ENCODE data around the gene PAK4.

PAK4 gene

DNA sequence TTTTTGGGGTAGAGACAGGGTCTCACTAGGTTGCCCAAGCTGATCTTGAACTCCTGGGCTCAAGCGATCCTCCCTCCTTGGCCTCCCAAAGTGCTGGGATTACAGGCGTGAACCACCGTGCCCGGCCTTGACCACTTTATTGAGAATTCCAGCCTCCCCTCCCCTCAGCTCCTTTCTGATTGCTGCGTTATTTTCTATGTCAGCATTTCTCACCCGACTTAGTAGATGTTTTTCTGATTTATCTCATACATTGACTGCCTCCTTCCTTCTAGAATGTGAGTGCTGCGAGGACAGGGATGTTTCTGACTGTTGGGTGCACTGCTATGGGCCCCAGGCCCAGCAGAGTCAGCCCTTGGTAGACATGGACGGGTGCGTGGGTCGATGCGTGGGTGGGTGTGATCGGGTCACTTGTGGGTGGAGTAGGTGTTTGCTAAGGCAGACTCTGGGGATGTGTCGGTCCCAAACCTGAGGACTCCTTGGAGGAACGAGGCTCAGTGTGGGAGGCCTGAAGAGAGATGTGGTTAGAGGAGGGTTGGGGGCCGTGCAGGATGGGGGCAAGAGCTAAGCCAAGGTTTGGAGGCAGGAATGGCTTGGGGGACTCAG, 37.0 kb downstream of the PAK4 start:
- H3K27ac ChIP-seq (ENCODE audit: low read depth, low read length) = no peak overlapping the region
- no peaks in the 10 kb centered on the region for H3K36me3 ChIP-seq (ENCODE audit: low read length)
- no peaks in the 10 kb centered on the region for H3K9me2 ChIP-seq (replicated peaks; ENCODE audit: insufficient read depth, low read length)
- no peak overlapping the region for H3K9ac ChIP-seq (ENCODE audit: low read length)
- H3K4me2 ChIP-seq (ENCODE audit: low read depth, low read length, poor library complexity, severe bottlenecking) = no peak overlapping the region
- H3F3A ChIP-seq (ENCODE audit: insufficient read depth) = no peaks in the 10 kb centered on the region
- no peaks in the 10 kb centered on the region for H4K20me1 ChIP-seq (ENCODE audit: low read depth, low read length)
- no peak overlapping the region for H2AFZ ChIP-seq (ENCODE audit: low read depth, low read length, severe bottlenecking)
- no peak overlapping the region for H3K4me3 ChIP-seq (ENCODE audit: insufficient read depth, low read length, poor library complexity, severe bottlenecking)
- H3K27me3 ChIP-seq (ENCODE audit: low read length) = no peaks in the 10 kb centered on the region
- TF ChIP-seq, protein P1, sequence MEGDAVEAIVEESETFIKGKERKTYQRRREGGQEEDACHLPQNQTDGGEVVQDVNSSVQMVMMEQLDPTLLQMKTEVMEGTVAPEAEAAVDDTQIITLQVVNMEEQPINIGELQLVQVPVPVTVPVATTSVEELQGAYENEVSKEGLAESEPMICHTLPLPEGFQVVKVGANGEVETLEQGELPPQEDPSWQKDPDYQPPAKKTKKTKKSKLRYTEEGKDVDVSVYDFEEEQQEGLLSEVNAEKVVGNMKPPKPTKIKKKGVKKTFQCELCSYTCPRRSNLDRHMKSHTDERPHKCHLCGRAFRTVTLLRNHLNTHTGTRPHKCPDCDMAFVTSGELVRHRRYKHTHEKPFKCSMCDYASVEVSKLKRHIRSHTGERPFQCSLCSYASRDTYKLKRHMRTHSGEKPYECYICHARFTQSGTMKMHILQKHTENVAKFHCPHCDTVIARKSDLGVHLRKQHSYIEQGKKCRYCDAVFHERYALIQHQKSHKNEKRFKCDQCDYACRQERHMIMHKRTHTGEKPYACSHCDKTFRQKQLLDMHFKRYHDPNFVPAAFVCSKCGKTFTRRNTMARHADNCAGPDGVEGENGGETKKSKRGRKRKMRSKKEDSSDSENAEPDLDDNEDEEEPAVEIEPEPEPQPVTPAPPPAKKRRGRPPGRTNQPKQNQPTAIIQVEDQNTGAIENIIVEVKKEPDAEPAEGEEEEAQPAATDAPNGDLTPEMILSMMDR (IDR thresholded peaks at IDR 0.05; ENCODE audit: insufficient read depth, low read length, poor library complexity, severe bottlenecking) = no peak
- TF ChIP-seq EZH2phosphoT487 (conservative IDR thresholded peaks at IDR 0.05; ENCODE audit: low read length) = no peak
- H3K79me2 ChIP-seq (ENCODE audit: insufficient read depth, low read length) = no peaks in the 10 kb centered on the region
- H3K9me3 ChIP-seq (ENCODE audit: insufficient read depth, low read length) = no peaks in the 10 kb centered on the region

DNA sequence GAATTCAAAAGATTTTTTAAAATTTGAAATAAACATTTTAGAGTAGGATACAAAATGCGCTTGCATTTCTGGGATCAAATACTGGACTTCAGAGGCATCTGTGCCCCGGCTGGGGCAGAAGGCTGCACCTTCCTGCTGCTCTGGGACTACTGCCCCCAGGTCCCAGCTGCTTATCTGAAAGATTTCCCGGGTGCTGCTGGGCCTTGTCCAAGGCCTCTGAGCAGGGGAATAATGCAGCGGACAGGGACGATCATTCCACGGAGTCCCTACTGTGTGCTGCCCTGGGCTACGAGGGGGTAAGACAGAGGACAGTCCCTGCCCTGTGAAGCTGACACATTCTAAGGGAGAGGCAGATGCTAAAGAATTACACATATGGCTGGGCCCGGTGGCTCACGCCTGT, 38.0 kb downstream of the PAK4 start:
- no peaks in the 10 kb centered on the region for H3F3A ChIP-seq (ENCODE audit: insufficient read depth)
- H3K4me2 ChIP-seq (ENCODE audit: low read depth, low read length, poor library complexity, severe bottlenecking) = no peak overlapping the region
- H2AFZ ChIP-seq (ENCODE audit: low read depth, low read length, severe bottlenecking) = no peak overlapping the region
- H3K36me3 ChIP-seq (ENCODE audit: low read length) = no peaks in the 10 kb centered on the region
- H3K27ac ChIP-seq (ENCODE audit: low read depth, low read length) = no peak overlapping the region
- no peaks in the 10 kb centered on the region for H3K27me3 ChIP-seq (ENCODE audit: low read length)
- no peak overlapping the region for H3K9ac ChIP-seq (ENCODE audit: low read length)
- no peaks in the 10 kb centered on the region for H3K79me2 ChIP-seq (ENCODE audit: insufficient read depth, low read length)
- no peak overlapping the region for H3K4me3 ChIP-seq (ENCODE audit: insufficient read depth, low read length, poor library complexity, severe bottlenecking)
- TF ChIP-seq, protein P1 (IDR thresholded peaks at IDR 0.05; ENCODE audit: insufficient read depth, low read length, poor library complexity, severe bottlenecking) = no peak
- no peak for TF ChIP-seq EZH2phosphoT487 (conservative IDR thresholded peaks at IDR 0.05; ENCODE audit: low read length)
- no peaks in the 10 kb centered on the region for H3K9me2 ChIP-seq (replicated peaks; ENCODE audit: insufficient read depth, low read length)
- H3K9me3 ChIP-seq (ENCODE audit: insufficient read depth, low read length) = no peaks in the 10 kb centered on the region
- H4K20me1 ChIP-seq (ENCODE audit: low read depth, low read length) = no peaks in the 10 kb centered on the region

DNA sequence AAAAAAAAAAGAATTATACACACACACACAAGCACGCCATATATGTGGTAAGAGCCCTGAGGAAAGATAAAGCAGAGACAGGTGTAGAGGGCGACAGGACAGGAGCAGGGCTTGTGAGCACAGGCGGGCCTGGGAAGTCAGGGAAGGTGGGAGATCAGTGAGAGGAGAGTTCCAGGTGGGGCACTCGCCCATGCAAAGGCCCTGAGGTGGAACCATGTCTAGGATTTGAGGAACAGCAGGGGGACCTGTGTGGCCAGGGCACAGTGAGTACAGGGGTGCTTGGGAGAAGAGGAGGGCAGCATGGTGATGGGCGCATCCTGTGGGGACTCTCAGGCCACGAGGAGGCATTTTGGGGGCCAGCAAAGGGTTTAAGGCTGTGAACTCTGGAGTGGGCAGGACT, 38.7 kb downstream of the PAK4 start:
- H3K4me3 ChIP-seq (ENCODE audit: insufficient read depth, low read length, poor library complexity, severe bottlenecking) = no peak overlapping the region
- no peak overlapping the region for H3K27ac ChIP-seq (ENCODE audit: low read depth, low read length)
- H4K20me1 ChIP-seq (ENCODE audit: low read depth, low read length) = no peaks in the 10 kb centered on the region
- no peak overlapping the region for H3K4me2 ChIP-seq (ENCODE audit: low read depth, low read length, poor library complexity, severe bottlenecking)
- no peak overlapping the region for H3K9ac ChIP-seq (ENCODE audit: low read length)
- no peaks in the 10 kb centered on the region for H3F3A ChIP-seq (ENCODE audit: insufficient read depth)
- no peaks in the 10 kb centered on the region for H3K9me3 ChIP-seq (ENCODE audit: insufficient read depth, low read length)
- no peaks in the 10 kb centered on the region for H3K36me3 ChIP-seq (ENCODE audit: low read length)
- no peak overlapping the region for H2AFZ ChIP-seq (ENCODE audit: low read depth, low read length, severe bottlenecking)
- H3K79me2 ChIP-seq (ENCODE audit: insufficient read depth, low read length) = no peaks in the 10 kb centered on the region
- H3K27me3 ChIP-seq (ENCODE audit: low read length) = no peaks in the 10 kb centered on the region
- H3K9me2 ChIP-seq (replicated peaks; ENCODE audit: insufficient read depth, low read length) = no peaks in the 10 kb centered on the region
- TF ChIP-seq, protein P1 (IDR thresholded peaks at IDR 0.05; ENCODE audit: insufficient read depth, low read length, poor library complexity, severe bottlenecking) = no peak
- no peak for TF ChIP-seq EZH2phosphoT487 (conservative IDR thresholded peaks at IDR 0.05; ENCODE audit: low read length)

All from SU-DHL-6 (cell line).